Left lung (tissue), 10 donors: Measurements from ENCODE around the gene NPHS1. TPM values are rescaled to one million over a fixed set of nuclear protein-coding genes. Genes with fewer than 3 reads are reported as not detected.

Source experiments
- ATAC-seq: fragments of 200-7000 bp; cut with Tn5 transposase; one replicate; pipeline ENCODE4 v1.9.1; 2020; ENCODE audit warnings: moderate library complexity
- DNase-seq, 4 donors: peaks; one replicate each; pipeline ENCODE4 v3.0.0-alpha.2; 2013 to 2020
- H3K27ac ChIP-seq, 2 donors: fragments of 200-600 bp; sonication (generic) in 1 of 2; one replicate each; pipeline versions ENCODE4 v1.5.0 to v1.8.0; 2020 to 2021
- H3K27me3 ChIP-seq, 2 donors: fragments of 200-600 bp; sonication (generic) in 1 of 2; one replicate each; pipeline versions ENCODE4 v1.5.0 to v1.8.0; 2020 to 2021
- H3K36me3 ChIP-seq, 2 donors: fragments of 200-600 bp; sonication (generic) in 1 of 2; one replicate each; pipeline versions ENCODE4 v1.5.0 to v1.8.0; 2020 to 2021
- H3K4me1 ChIP-seq, 2 donors: fragments of 200-600 bp; one replicate each; pipeline ENCODE4 v1.8.0; 2021
- H3K4me3 ChIP-seq, 2 donors: fragments of 200-600 bp; sonication (generic) in 1 of 2; one replicate each; pipeline versions ENCODE4 v1.5.0 to v1.8.0; 2020 to 2021; ENCODE audit warnings: mild to moderate bottlenecking in 1 of 2
- H3K9me3 ChIP-seq, 2 donors: fragments of 200-600 bp; sonication (generic) in 1 of 2; one replicate each; pipeline versions ENCODE4 v1.5.0 to v1.8.0; 2020 to 2021
- intact Hi-C, 2 donors: fragments of 100-400 bp; cut with DNase I; formaldehyde crosslinking; loops; one replicate each; pipeline versions ENCODE4 v1.11.2 to v1.14.2; 2022
- polyA plus RNA-seq, 6 donors: library from polyadenylated mRNA; unstranded; fragments of 120-200 nt; gene quantifications; one replicate each; pipeline ENCODE4 v1.2.1, GENCODE V29; 2013; ENCODE audit not compliant: insufficient read length in 6 of 6
- total RNA-seq, 2 donors: library from RNA; stranded (reverse); fragmentation: NEBNext Ultra II Directional; extraction: Animal tissue kit (Norgen Biotek cat#: 25700); gene quantifications; one replicate each; pipeline ENCODE4 v1.2.1, GENCODE V29; 2021
- TF ChIP-seq, protein P1 (sequence below), 2 donors: fragments of 200-600 bp; sonication (generic) in 1 of 2; IDR thresholded peaks; one replicate each; pipeline versions ENCODE4 v1.5.0 to v1.8.0; 2021; ENCODE audit warnings: antibody characterized with exemption in 2 of 2
- donor health status: DM: no; HTN: yes; CAD: no.
- donor health status: DM: no; HTN: no; CAD: no.

NPHS1 gene
- total and polyA plus RNA-seq, 8 donors = 0.08 to 2.0 (median 0.99) TPM; not detected in 1

DNA sequence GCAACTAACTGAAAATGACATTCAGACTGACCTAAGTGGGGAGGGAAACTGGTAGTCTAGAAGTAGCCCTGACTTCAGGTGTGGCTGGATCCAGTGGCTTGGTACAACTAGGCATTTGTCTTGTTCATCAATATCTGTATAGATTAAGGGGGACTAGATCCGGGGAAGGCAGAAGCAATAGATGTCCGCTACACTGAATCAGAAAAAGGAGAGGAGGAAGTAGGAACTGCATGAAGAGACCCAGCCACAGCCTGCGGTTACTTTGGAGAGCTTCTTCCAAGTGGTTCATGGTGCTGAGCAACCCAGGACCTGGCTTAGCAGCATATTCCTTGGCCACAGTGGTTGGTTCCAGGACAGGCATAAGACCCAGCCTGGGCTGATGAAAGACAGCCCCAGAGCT is 29.7 kb downstream of the NPHS1 start:
- Histone ChIP-seq H3K4me3 (no peak overlapping the region), H3K27ac (no peak overlapping the region), H3K36me3 (no peaks in the 10 kb centered on the region), H3K27me3 (peaks cover 0 to 74% of the 10 kb centered on the region in 2 donors), H3K9me3 (no peaks in the 10 kb centered on the region), H3K4me1 (no peaks in the 10 kb centered on the region)
- no peak for DNase-seq
- no peak for ATAC-seq
- TF ChIP-seq, protein P1, sequence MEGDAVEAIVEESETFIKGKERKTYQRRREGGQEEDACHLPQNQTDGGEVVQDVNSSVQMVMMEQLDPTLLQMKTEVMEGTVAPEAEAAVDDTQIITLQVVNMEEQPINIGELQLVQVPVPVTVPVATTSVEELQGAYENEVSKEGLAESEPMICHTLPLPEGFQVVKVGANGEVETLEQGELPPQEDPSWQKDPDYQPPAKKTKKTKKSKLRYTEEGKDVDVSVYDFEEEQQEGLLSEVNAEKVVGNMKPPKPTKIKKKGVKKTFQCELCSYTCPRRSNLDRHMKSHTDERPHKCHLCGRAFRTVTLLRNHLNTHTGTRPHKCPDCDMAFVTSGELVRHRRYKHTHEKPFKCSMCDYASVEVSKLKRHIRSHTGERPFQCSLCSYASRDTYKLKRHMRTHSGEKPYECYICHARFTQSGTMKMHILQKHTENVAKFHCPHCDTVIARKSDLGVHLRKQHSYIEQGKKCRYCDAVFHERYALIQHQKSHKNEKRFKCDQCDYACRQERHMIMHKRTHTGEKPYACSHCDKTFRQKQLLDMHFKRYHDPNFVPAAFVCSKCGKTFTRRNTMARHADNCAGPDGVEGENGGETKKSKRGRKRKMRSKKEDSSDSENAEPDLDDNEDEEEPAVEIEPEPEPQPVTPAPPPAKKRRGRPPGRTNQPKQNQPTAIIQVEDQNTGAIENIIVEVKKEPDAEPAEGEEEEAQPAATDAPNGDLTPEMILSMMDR (IDR thresholded peaks at IDR 0.05) = no peak
- intact Hi-C loops = no loop called here

DNA sequence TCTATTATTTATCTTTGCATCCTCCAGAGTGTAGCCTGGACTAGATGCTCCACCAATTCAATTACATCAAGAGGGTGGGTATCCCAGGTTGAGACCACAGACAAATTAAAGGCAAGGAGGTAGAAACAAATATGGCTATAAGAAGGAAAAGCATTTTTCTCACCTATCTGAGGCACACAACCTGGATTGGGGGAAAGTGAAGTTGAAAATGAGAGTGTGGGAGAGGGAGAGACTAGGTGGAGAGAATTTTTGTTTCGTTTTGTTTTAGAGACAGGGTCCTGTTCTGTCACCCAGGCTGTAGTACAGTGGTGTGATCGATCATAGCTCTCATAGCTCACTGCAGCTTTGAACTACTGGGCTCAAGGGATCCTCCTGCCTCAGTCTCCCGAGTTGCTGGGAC is 33.9 kb downstream of the NPHS1 start:
- H3K9me3 ChIP-seq = no peaks in the 10 kb centered on the region
- intact Hi-C loops = no loop called here

DNA sequence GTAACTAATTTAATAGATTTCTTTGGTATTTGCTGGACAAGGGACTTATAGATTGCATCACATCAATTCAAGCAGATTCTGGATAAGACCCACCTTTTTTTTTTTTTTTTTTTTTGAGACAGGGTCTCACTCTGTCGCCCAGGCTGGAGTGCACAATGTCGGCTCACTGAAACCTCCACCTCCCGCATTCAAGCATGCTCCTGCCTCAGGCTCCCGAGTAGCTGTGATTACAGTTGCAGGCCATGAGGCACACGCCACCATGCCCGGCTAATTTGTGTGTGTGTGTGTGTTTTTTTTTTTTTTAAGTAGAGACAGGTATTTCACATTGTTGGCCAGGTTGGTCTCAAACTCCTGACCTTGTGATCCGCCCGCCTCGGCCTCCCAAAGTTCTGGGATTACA is 35.5 kb downstream of the NPHS1 start:
- peaks cover 0 to 2% of the 10 kb centered on the region in 2 donors for H3K9me3 ChIP-seq
- intact Hi-C loops = no loop called here
- no peak for DNase-seq
- no peaks in the 10 kb centered on the region for H3K4me1 ChIP-seq
- no peak overlapping the region for H3K27ac ChIP-seq
- H3K27me3 ChIP-seq = peaks cover 0 to 81% of the 10 kb centered on the region in 2 donors
- TF ChIP-seq, protein P1 (IDR thresholded peaks at IDR 0.05) = no peak
- no peak for ATAC-seq
- H3K36me3 ChIP-seq = no peaks in the 10 kb centered on the region
- no peak overlapping the region for H3K4me3 ChIP-seq

More for the DNA sequence above, 33.9 kb downstream of the NPHS1 start:
- no peak for ATAC-seq
- TF ChIP-seq, protein P1 (IDR thresholded peaks at IDR 0.05) = no peak
- H3K36me3 ChIP-seq = no peaks in the 10 kb centered on the region
- no peak overlapping the region for H3K27ac ChIP-seq
- peaks cover 0 to 79% of the 10 kb centered on the region in 2 donors for H3K27me3 ChIP-seq
- no peaks in the 10 kb centered on the region for H3K4me1 ChIP-seq
- no peak overlapping the region for H3K4me3 ChIP-seq
- DNase-seq = no peak

DNA sequence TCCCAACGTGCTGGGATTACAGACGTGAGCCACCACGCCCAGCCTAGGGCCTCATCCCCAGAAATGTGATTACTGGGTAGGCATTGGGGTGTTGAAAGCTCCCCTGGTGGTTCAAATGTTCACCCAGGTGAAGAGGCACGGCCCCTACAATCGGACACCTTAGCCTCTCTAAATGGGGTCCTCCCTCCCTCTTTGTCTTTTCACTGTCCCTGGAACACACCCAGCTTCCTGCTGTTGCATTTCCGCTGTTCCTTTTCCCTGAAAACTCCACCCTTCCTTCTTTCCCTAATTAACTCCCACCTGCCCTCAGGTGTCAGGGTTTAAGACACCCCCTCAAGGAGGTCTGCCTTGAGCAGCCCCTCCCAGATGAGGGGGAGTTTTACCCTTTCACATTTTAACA is 36.0 kb downstream of the NPHS1 start:
- Histone ChIP-seq H3K9me3 (peaks cover 0 to 2% of the 10 kb centered on the region in 2 donors), H3K36me3 (no peaks in the 10 kb centered on the region), H3K27me3 (peaks cover 0 to 79% of the 10 kb centered on the region in 2 donors), H3K4me1 (no peaks in the 10 kb centered on the region), H3K4me3 (no peak overlapping the region), H3K27ac (no peak overlapping the region)
- TF ChIP-seq, protein P1 (IDR thresholded peaks at IDR 0.05) = no peak
- intact Hi-C loops = no loop called here
- no peak for DNase-seq
- no peak for ATAC-seq

DNA sequence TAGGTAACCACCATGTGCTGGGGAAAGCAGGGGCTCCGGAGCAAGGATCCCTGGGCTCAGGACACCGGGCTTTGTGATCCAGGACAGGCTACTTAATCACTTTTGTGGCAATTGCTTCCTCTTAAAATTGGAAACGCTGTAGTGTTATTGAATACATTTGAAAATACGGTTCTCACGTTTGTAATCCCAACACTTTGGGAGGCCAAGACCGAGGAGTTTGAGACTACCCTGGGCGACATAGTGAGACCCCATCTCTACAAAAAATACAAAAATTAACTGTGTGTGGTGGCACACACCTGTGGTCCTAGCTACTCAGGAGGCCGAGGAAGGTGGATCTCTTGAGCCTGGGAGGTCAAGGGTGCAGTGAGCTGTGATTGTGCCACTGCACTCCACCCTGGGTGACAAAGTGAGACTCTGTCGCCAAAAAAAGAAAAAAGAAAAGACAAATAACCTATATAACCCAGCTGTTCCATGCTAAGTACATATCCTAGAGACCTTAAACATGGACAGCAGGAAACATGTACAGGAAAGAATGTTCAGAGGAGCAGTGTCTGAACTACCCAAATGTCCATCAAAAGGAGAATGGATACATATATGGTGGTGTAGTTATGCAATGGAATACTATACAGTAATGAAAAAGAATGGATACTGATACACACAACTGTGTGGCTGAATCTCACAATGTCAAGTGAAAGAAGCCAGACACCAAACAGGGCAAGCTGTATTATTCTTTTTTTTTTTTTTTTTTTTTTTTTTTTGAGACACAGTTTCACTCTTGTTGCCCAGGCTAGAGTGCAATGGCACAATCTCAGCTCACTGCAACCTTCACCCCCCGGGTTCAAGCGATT is 39.0 kb downstream of the NPHS1 start:
- intact Hi-C loops = no loop called here
- DNase-seq = no peak

More for the DNA sequence above, 39.0 kb downstream of the NPHS1 start:
- Histone ChIP-seq H3K36me3 (no peaks in the 10 kb centered on the region), H3K27ac (no peak overlapping the region), H3K27me3 (peaks cover 0 to 74% of the 10 kb centered on the region in 2 donors), H3K9me3 (peaks cover 0 to 2% of the 10 kb centered on the region in 2 donors), H3K4me1 (no peaks in the 10 kb centered on the region), H3K4me3 (no peak overlapping the region)
- TF ChIP-seq, protein P1 (IDR thresholded peaks at IDR 0.05) = no peak
- no peak for ATAC-seq
